ENCODE measurements around the gene EML6. TPM values are rescaled to one million over a fixed set of nuclear protein-coding genes. Genes with fewer than 3 reads are reported as not detected.

Gene EML6
- total RNA-seq, 1 experiment from 2014 or later: 1.5 TPM

DNA sequence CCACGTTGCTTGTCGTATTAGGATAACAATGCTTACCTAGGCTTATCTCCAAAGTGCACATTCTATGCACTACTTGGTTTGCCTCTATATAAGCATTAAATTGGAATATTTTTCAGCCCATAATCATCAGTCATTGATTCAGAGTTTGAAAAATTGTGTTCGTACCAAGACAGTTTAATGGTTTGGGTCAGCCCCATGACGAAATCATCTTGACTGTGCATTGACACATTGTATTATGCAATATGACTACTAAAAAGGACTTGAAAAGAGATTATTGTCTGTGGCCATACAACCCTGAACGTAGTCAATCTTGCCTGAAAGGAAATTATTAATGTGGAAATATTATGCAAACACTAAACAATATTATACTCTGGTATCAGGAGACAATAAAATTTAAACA lies 141.3 kb downstream of the EML6 start:
- no peak overlapping the region for H3K56ac ChIP-seq (ENCODE audit: insufficient read length, low read depth, low read length)
- no peak overlapping the region for H2AFZ ChIP-seq (ENCODE audit: low read length)
- H3T11ph ChIP-seq (ENCODE audit: low read length): no peak overlapping the region
- no peak overlapping the region for H4K5ac ChIP-seq (ENCODE audit: insufficient read length, low read depth, low read length)
- no peak for DNase-seq
- Mint-ChIP-seq H3K4me1 (peaks cover 3 to 5% of the 10 kb centered on the region in 2 experiments; a peak in 2 of 4 replicates), H3K27me3 (ENCODE audit: low read depth) (peaks cover 2% of the 10 kb centered on the region; the same call in 1 of the 2 replicates), H3K27ac (no peak overlapping the region), H3K9me3 (no peaks in the 10 kb centered on the region), H3K36me3 (ENCODE audit: insufficient read depth in 1 of 3, low read depth in 3 of 3) (no peaks in the 10 kb centered on the region), H3K4me3 (no peak overlapping the region)
- no peaks in the 10 kb centered on the region for H3K27me3 ChIP-seq (ENCODE audit: insufficient read depth, low read length)
- whole genome bisulfite sequencing (ENCODE audit: extremely low coverage, insufficient read length, low lambda C conversion rate): no CpG with 5 or more reads among the region's 5 CpGs
- H4K8ac ChIP-seq (replicated peaks; ENCODE audit: insufficient read length, low read depth, low read length): no peak overlapping the region
- no peaks in the 10 kb centered on the region for H4K20me1 ChIP-seq (ENCODE audit: control insufficient read depth, insufficient read depth, insufficient read length)
- no peak overlapping the region for H4K91ac ChIP-seq (ENCODE audit: insufficient read length, low read depth, low read length)
- H2BK15ac ChIP-seq (ENCODE audit: low read depth, low read length): no peak overlapping the region
- no peak overlapping the region for H3K14ac ChIP-seq (ENCODE audit: insufficient read depth, low read length)
- no peak overlapping the region for H2BK12ac ChIP-seq (ENCODE audit: insufficient read length, low read depth, low read length)
- no peak overlapping the region for H3K4me2 ChIP-seq (ENCODE audit: insufficient read depth, insufficient read length, low read length)
- H3K79me1 ChIP-seq (ENCODE audit: insufficient read depth, low read depth, low read length, poor library complexity, severe bottlenecking): no peaks in the 10 kb centered on the region
- no peak overlapping the region for H3K18ac ChIP-seq (ENCODE audit: insufficient read length, low read depth, low read length)
- no peak overlapping the region for H2AK5ac ChIP-seq (ENCODE audit: insufficient read length, low read length)
- H3K27ac ChIP-seq (ENCODE audit: insufficient read length, low read depth, low read length): no peak overlapping the region
- H2BK5ac ChIP-seq (ENCODE audit: insufficient read length, low read length): no peak overlapping the region
- no peak overlapping the region for H3K23ac ChIP-seq (ENCODE audit: insufficient read length, low read depth, low read length)
- H2BK20ac ChIP-seq (ENCODE audit: low read depth, low read length, poor library complexity, severe bottlenecking): no peak overlapping the region
- H3K9ac ChIP-seq (ENCODE audit: extremely low read depth, insufficient read length, low read length): no peak overlapping the region
- H2BK120ac ChIP-seq (ENCODE audit: low read depth, low read length, poor library complexity, severe bottlenecking): no peak overlapping the region
- H3K23me2 ChIP-seq (ENCODE audit: insufficient read length, low read depth, low read length, poor library complexity, severe bottlenecking): no peaks in the 10 kb centered on the region
- no peaks in the 10 kb centered on the region for H3K9me3 ChIP-seq (ENCODE audit: control insufficient read depth, low read depth, low read length)
- TF ChIP-seq, protein P1, sequence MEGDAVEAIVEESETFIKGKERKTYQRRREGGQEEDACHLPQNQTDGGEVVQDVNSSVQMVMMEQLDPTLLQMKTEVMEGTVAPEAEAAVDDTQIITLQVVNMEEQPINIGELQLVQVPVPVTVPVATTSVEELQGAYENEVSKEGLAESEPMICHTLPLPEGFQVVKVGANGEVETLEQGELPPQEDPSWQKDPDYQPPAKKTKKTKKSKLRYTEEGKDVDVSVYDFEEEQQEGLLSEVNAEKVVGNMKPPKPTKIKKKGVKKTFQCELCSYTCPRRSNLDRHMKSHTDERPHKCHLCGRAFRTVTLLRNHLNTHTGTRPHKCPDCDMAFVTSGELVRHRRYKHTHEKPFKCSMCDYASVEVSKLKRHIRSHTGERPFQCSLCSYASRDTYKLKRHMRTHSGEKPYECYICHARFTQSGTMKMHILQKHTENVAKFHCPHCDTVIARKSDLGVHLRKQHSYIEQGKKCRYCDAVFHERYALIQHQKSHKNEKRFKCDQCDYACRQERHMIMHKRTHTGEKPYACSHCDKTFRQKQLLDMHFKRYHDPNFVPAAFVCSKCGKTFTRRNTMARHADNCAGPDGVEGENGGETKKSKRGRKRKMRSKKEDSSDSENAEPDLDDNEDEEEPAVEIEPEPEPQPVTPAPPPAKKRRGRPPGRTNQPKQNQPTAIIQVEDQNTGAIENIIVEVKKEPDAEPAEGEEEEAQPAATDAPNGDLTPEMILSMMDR (conservative IDR thresholded peaks at IDR 0.05): no peak
- no peaks in the 10 kb centered on the region; the same call in 1 of the 2 replicates for H3K4me1 ChIP-seq (ENCODE audit: insufficient read depth, low read length)
- H3K79me2 ChIP-seq (ENCODE audit: insufficient read depth, low read length): no peaks in the 10 kb centered on the region
- no peak overlapping the region for H3K4ac ChIP-seq (ENCODE audit: low read depth, low read length)
